Lung (tissue), 12 donors: ENCODE data around the gene TGFB2. TPM values are rescaled to one million over a fixed set of nuclear protein-coding genes. Genes with fewer than 3 reads are reported as not detected.
A peak's percentile ranks its signal among the peaks of the same experiment; 100 is the strongest.

Experiments
- ATAC-seq: fragments of 200-7000 bp; cut with Tn5 transposase; one replicate; pipeline ENCODE4 v1.9.1; 2020; ENCODE audit warnings: moderate number of reproducible peaks; ENCODE audit not compliant: insufficient read depth, low FRiP score
- DNase-seq, 3 donors: peaks; one replicate each; pipeline ENCODE4 v3.0.0-alpha.2; 2013 to 2017
- H3K27ac ChIP-seq, 2 donors: one replicate each; pipeline ENCODE4 v1.5.1; 2013; ENCODE audit warnings: mild to moderate bottlenecking in 2 of 2, moderate library complexity in 2 of 2, control low read depth in 1 of 2, inconsistent platforms in 1 of 2, low read depth in 1 of 2, low read length in 1 of 2
- H3K27me3 ChIP-seq, 3 donors: one replicate each; pipeline ENCODE4 v1.5.1; 2013; ENCODE audit warnings: low read length in 2 of 3; ENCODE audit not compliant: control insufficient read depth in 3 of 3, insufficient read depth in 3 of 3
- H3K36me3 ChIP-seq, 4 donors: one replicate each; pipeline ENCODE4 v1.5.1; 2013; ENCODE audit warnings: low read length in 4 of 4, mild to moderate bottlenecking in 1 of 4, moderate library complexity in 1 of 4; ENCODE audit not compliant: control insufficient read depth in 4 of 4, insufficient read depth in 4 of 4
- H3K4me1 ChIP-seq, 5 donors: one replicate each; pipeline ENCODE4 v1.5.1; 2013; ENCODE audit warnings: low read length in 5 of 5, mild to moderate bottlenecking in 2 of 5, moderate library complexity in 1 of 5; ENCODE audit not compliant: control insufficient read depth in 5 of 5, insufficient read depth in 5 of 5
- H3K4me3 ChIP-seq: one replicate; pipeline ENCODE4 v1.5.1; 2013; ENCODE audit warnings: mild to moderate bottlenecking, control low read depth, moderate library complexity
- H3K9ac ChIP-seq, 2 donors: one replicate each; pipeline ENCODE4 v1.5.1; 2013; ENCODE audit warnings: low read length in 2 of 2, control low read depth in 1 of 2; ENCODE audit not compliant: insufficient read depth in 1 of 2
- H3K9me3 ChIP-seq, 4 donors: one replicate each; pipeline ENCODE4 v1.5.1; 2013; ENCODE audit warnings: low read length in 3 of 4, mild to moderate bottlenecking in 1 of 4, moderate library complexity in 1 of 4; ENCODE audit not compliant: control insufficient read depth in 4 of 4, insufficient read depth in 3 of 4
- CTCF ChIP-seq: IDR thresholded peaks from 2 replicates; pipeline ENCODE4 v1.5.1; 2012; ENCODE audit warnings: mild to moderate bottlenecking; ENCODE audit errors: control extremely low read depth, extremely low read depth
- WGBS, 2 donors: extraction: QIAGEN DNeasy Blood & Tissue Kit; methylation state at CpG; one replicate each; pipeline ENCODE4 v1.1.7; 2013; 5-methylcytosine and 5-hydroxymethylcytosine counted together
- polyA plus RNA-seq, 2 donors: library from polyadenylated mRNA; stranded (reverse); fragments of 200-250 nt; gene quantifications; one replicate each; pipeline ENCODE4 v1.2.1, GENCODE V29; 2013
- total RNA-seq, 2 donors: library from RNA; depleted of rRNA in 1 of 2; stranded (reverse); fragments of >200 nt in 1 of 2; gene quantifications; one replicate each; pipeline ENCODE4 v1.2.1, GENCODE V29; 2014 to 2021
- donor health status: control.
- donor health status: control.
- donor health status: Bipolar disorder and iron deficiency.
- donor health status: healthy.
- donor health status: DM: yes; HTN: yes; CAD: no.

Gene TGFB2
- total and polyA plus RNA-seq, 4 donors, result 1.9 to 53.7 (median 3.8) TPM

GRCh38 chr1:218426343-218426657, 81.2 kb downstream of the TGFB2 start:
- peak overlapping the region in 1 of 2 donors; percentile 23 for H3K9ac ChIP-seq
- peaks cover 0 to 2% (median 0%) of the 10 kb centered on the region in 4 donors for H3K36me3 ChIP-seq
- TF ChIP-seq CTCF, result no peak
- H3K4me1 ChIP-seq, result peaks cover 0 to 15% (median 0%) of the 10 kb centered on the region in 5 donors
- H3K27ac ChIP-seq, result no peak overlapping the region
- ATAC-seq, result no peak
- no peaks in the 10 kb centered on the region for H3K9me3 ChIP-seq
- WGBS, 2 donors, result 60 to 61% methylated on average over 1 of the region's 1 CpG
- DNase-seq, result peak; percentile 55 to 86 (median 76)
- H3K4me3 ChIP-seq, result no peak overlapping the region
- H3K27me3 ChIP-seq, result no peaks in the 10 kb centered on the region

- Histone ChIP-seq H3K27me3 (no peaks in the 10 kb centered on the region), H3K4me3 (no peak overlapping the region), H3K9ac (no peak overlapping the region), H3K4me1 (peaks cover 0 to 15% (median 3%) of the 10 kb centered on the region in 5 donors), H3K36me3 (peaks cover 0 to 4% (median 2%) of the 10 kb centered on the region in 4 donors), H3K9me3 (no peaks in the 10 kb centered on the region), H3K27ac (no peak overlapping the region)
- no peak for DNase-seq
- no peak for ATAC-seq
- no peak for TF ChIP-seq CTCF
These were observed 84.2 kb downstream of the TGFB2 start for GRCh38 chr1:218429301-218429700.

GRCh38 chr1:218430346-218430745, 85.2 kb downstream of the TGFB2 start:
- peaks cover 0 to 15% (median 6%) of the 10 kb centered on the region in 5 donors for H3K4me1 ChIP-seq
- peaks cover 0 to 13% (median 3%) of the 10 kb centered on the region in 4 donors for H3K36me3 ChIP-seq
- H3K9me3 ChIP-seq, result no peaks in the 10 kb centered on the region
- H3K9ac ChIP-seq, result no peak overlapping the region
- no peak for ATAC-seq
- no peak overlapping the region for H3K27ac ChIP-seq
- no peak overlapping the region for H3K4me3 ChIP-seq
- no peak for TF ChIP-seq CTCF
- DNase-seq, result no peak
- H3K27me3 ChIP-seq, result no peaks in the 10 kb centered on the region
- WGBS, 2 donors, result 89 to 90% methylated on average over 1 of the region's 1 CpG

- 55 to 63% methylated on average over 2 of the region's 2 CpGs for WGBS, 2 donors
- Histone ChIP-seq H3K4me3 (no peak overlapping the region), H3K27ac (no peak overlapping the region), H3K27me3 (no peaks in the 10 kb centered on the region), H3K36me3 (peaks cover 0 to 16% (median 5%) of the 10 kb centered on the region in 4 donors), H3K9me3 (no peaks in the 10 kb centered on the region), H3K4me1 (peaks cover 0 to 10% (median 2%) of the 10 kb centered on the region in 5 donors), H3K9ac (no peak overlapping the region)
- DNase-seq (peak in 2 of 3 donors; percentile 40 to 76), ATAC-seq (no peak)
- TF ChIP-seq CTCF, result no peak
These were observed 85.7 kb downstream of the TGFB2 start for GRCh38 chr1:218430822-218431221.
